Activated gamma-delta T cell treated with anti-CD3 and anti-CD28 coated beads, Interleukin-2, amount 50 U/mL, for 16 hours (primary cell): ENCODE results near the gene HECTD4.
"Not testable (repeated sequence)": the region's sequence is repeated elsewhere in the genome, so short reads cannot be mapped to it uniquely, and the experiment has no call there.

Experiments used
- DNase-seq: peaks from one replicate; pipeline ENCODE4 v3.0.0-alpha.2; 2020; ENCODE audit warnings: low read depth

Gene HECTD4

DNA sequence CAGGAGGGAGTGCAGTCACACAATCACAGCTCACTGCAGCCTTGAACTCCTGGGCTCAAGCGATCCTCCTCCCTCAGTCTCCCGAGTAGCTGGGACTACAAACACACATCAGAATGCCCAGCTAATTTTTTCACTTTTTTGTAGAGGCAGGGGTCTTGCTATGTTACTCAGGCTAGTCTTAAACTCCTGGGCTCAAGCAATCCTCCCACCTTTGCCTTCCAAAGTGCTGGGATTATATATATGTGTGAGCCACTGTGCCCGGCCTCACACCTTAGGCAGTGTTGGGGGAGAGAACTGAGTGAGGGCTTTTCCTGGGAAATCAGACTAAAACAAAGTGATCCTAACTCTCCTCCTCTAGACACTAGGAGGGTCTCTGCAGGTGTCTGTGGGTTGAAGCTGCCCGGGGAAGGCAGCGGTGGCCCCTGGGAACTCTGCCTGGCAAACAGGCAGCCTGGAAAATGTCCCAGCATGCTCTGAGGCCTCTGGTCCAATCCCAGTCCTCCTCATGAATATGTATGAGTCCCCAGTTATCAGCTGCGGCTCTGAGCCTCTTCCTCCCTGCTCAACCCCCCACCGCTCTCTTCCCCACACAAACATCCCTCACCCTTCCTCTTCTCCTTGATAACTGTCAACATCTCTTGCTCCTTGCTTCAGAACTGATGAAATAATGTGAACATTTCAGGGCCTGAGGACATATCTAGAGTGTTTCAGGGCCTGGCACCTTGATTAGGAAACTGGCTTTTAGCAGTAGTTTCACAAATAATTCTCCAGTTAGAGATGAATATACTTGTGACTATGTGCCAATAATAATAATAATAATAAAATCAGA is 265.8 kb downstream of the HECTD4 start:
- no peak for DNase-seq

DNA sequence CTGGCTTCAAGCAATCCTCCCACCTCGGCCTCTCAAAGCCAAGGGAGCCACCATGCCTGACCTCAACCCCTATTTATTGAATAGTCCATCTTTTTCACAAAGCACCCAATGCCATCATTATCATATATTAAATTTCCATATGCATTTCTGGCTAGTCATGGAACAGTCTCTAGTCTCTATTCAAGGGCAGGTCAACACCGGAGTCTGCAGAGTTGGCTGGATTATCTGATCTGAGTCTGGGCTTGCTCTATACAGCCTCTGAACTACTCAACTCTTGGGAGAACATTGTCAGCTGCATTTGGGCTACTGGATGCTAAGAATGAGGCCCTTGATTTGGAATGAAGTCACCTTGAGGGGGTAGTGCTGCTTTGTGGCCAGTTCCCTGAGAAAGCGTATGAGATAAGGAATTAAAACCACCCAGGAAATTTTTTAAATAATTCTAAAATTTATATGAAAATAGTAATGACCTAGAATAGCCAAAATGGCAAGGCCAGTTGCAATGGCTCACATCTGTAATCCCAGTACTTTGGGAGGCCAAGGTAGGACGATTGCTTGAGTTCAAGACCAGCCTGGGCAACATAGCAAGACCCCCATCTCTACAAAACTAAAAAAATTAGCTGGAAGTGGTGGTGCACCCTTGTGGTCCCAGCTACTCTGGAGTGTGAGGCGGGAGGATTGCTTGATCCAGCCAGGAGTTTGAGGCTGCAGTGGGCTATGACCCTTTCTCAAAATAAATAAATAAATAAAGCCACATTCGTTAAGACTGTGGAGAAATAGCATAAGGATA is 266.8 kb downstream of the HECTD4 start:
- DNase-seq = no peak

DNA sequence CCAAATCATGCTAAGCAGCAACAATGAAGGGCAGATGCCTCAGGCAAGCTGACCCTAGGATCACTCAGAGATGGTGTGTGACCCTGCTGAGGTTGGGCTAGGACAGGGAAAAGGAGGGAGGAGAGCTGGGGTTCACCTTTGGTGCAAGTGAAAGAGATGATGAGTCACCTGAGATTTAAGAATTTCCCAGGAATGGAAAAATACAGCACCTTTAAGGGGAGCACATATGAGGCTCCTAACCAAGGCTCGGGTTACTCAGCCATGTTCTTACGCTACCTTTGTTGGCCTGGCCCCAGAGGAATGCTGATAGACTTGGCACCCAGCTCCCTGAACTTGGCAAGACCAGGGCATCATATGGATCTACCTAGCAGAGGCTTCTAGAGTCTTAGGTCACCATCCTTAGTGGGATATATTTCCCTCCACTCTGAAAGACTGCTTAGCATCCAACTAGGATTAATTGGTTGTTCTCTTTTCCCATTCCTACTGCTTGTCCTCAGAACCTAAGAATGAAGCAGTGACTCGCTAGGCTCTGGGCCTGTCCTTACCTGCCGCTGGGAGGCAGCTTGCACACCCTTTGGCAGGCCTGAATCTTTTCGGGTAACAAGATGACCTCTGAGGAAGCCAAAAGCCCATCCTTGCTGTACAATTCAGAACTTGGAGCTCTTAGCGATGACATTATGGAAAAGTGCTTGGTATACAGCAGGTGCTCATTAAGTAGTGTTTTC is 269.7 kb downstream of the HECTD4 start:
- DNase-seq = no peak

DNA sequence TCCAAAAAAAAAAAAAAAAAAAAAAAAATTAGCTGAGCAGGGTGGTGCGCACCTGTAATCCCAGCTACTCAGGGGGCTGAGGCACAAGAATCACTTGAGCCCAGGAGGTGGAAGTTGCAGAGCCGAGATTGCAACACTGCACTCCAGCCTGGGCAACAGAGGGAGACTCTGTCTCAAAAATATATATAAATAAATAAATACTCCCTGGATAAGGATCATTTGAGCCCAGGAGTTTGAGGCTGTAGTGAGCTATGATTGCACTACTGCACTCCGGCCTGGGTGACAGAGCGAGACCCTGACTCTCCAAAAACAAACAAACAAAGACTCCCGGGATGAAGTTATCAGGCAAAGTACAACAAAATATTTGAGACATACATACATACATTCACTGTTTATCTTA is 270.3 kb downstream of the HECTD4 start:
- no peak for DNase-seq

DNA sequence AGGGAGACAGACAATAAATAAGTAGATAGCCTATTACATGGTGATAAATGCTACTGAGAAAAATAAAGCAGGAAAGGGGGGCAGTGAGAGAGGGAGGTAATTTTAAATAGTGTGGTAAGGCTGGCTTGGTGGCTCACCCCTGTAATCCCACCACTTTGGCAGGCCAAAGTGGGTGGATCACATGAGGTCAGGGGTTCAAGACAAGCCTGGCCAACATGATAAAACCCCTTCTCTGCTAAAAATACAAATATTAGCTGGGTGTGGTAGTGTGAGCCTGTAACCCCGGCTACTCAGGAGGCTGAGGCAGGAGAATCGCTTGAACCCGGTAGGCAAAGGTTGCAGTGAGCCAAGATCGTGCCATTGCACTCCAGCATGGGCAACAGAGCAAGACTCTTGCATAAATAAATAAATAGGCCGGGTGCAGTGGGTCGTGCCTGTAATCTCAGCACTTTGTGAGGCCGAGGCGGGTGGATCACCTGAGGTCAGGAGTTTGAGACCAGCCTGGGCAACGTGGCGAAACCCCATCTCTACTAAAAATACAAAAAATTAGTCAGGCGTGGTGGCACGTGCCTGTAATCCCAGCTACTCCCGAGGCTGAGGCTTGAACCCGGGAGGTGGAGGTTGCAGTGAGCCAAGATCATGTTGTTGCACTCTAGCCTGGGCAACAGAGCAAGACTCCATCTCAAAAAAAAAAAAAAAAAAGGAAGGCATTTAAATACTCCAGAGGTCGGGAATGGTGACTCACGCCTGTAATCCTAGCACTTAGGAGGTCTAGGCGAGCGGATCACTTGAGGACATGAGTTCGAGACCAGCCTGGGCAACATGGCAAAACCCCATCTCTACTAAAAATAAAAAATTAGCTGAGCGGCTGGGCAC is 271.2 kb downstream of the HECTD4 start:
- not testable (repeated sequence) for DNase-seq
